ENCODE measurements around the gene GNG7. TPM values are rescaled to one million over a fixed set of nuclear protein-coding genes. Genes with fewer than 3 reads are reported as not detected.

GNG7 gene
- polyA plus RNA-seq, 3 donors, result 1.1 to 1.6 (median 1.3) TPM

DNA sequence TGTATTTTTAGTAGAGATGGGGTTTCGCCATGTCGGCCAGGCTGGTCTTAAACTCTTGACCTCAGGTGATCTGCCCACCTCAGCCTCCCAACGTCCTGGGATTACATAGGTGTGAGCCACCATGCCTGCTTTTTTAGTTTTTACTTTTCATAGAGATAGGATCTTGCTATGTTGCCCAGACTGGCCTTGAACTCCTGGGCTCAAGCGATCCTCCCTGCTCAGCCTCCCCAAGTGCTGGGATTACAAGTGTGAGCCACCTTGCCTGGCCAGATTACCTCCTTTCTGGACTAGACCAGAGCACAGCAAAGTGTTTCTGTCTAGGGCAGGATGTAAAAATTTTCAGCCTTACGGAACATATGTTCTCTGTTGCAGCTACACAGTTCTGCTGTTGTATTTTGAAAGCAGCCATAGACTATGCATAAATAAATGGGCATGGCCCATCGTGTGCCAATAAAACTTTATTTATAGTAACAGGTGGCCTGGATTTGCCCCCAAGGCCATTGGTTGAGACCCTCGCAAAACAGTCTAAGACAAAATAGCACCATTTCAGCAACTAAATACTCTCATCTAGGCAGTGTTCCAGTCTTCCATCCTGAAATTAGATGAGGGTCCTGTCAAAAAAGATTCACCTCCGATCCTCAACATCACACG is 36.0 kb downstream of the GNG7 start:
- H3K4me3 Mint-ChIP-seq, result no peak overlapping the region

DNA sequence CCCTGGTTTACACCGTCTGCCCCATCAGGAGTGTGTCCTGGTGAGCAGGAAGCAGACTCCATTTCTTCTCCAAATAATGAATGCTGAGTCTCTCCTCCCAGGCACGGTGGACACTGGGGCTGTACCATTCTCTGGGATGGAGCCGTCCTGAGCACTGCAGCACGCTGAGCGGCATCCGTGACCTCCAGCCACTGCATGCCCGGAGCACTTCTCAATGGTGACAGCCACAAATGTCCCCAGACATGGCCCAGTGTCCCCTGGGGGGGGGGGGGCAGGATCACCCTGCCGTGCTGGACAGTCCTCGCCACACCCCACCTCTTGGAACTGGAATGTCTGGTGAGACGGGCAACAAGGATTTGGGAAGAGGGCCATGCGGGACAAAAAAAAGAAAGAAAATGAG is 37.4 kb downstream of the GNG7 start:
- Histone ChIP-seq H3K4me1 (ENCODE audit: control insufficient read depth in 1 of 2, insufficient read depth in 2 of 2, low read length in 2 of 2) (no peaks in the 10 kb centered on the region), H3K36me3 (replicated peaks in 1 of 2; ENCODE audit: control insufficient read depth in 1 of 2, insufficient read depth in 2 of 2, low read length in 2 of 2) (no peaks in the 10 kb centered on the region), H3K27ac (ENCODE audit: low read depth in 1 of 2, low read length in 2 of 2) (no peak overlapping the region), H2AFZ (ENCODE audit: insufficient read depth, low read depth, low read length, poor library complexity, severe bottlenecking) (no peak overlapping the region), H3K4me3 (replicated peaks in 1 of 3; ENCODE audit: low read depth in 2 of 3, low read length in 3 of 3) (no peak overlapping the region), H3K9ac (ENCODE audit: insufficient read depth, low read length, poor library complexity, severe bottlenecking) (no peak overlapping the region), H4K20me1 (ENCODE audit: insufficient read depth, low read length) (no peaks in the 10 kb centered on the region), H3K4me2 (replicated peaks; ENCODE audit: extremely low read depth, low read length, poor library complexity, severe bottlenecking) (no peak overlapping the region), H3K9me3 (replicated peaks in 1 of 2; ENCODE audit: control insufficient read depth in 1 of 2, insufficient read depth in 1 of 2, low read length in 2 of 2) (peaks cover 0 to 22% of the 10 kb centered on the region in 2 donors), H3K79me2 (ENCODE audit: insufficient read depth, low read length) (no peaks in the 10 kb centered on the region), H3K27me3 (ENCODE audit: control insufficient read depth in 2 of 2, insufficient read depth in 2 of 2, low read length in 2 of 2) (no peaks in the 10 kb centered on the region)
- H3K9me3 Mint-ChIP-seq, result peaks cover 5 to 18% (median 13%) of the 10 kb centered on the region in 7 donors
- no peak overlapping the region for H3K27ac Mint-ChIP-seq
- no peak for DNase-seq
- intact Hi-C loops (cut with micrococcal nuclease), result no loop called here
- TF ChIP-seq, protein P1, sequence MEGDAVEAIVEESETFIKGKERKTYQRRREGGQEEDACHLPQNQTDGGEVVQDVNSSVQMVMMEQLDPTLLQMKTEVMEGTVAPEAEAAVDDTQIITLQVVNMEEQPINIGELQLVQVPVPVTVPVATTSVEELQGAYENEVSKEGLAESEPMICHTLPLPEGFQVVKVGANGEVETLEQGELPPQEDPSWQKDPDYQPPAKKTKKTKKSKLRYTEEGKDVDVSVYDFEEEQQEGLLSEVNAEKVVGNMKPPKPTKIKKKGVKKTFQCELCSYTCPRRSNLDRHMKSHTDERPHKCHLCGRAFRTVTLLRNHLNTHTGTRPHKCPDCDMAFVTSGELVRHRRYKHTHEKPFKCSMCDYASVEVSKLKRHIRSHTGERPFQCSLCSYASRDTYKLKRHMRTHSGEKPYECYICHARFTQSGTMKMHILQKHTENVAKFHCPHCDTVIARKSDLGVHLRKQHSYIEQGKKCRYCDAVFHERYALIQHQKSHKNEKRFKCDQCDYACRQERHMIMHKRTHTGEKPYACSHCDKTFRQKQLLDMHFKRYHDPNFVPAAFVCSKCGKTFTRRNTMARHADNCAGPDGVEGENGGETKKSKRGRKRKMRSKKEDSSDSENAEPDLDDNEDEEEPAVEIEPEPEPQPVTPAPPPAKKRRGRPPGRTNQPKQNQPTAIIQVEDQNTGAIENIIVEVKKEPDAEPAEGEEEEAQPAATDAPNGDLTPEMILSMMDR (IDR thresholded peaks at IDR 0.05), result no peak
- peaks cover 2 to 10% (median 4%) of the 10 kb centered on the region in 3 donors for H3K27me3 Mint-ChIP-seq (ENCODE audit: low read depth in 3 of 3)
- peaks cover 0 to 3% of the 10 kb centered on the region in 2 donors for H3K36me3 Mint-ChIP-seq
- H3K4me1 Mint-ChIP-seq, result no peaks in the 10 kb centered on the region
- 100% methylated on average over 4 of the region's 11 CpGs for WGBS (ENCODE audit: insufficient coverage)
- no peak overlapping the region for H3K4me3 Mint-ChIP-seq

More for the DNA sequence above, 36.0 kb downstream of the GNG7 start:
- H3K9ac ChIP-seq (ENCODE audit: insufficient read depth, low read length, poor library complexity, severe bottlenecking), result no peak overlapping the region
- no peak overlapping the region for H3K4me3 ChIP-seq (replicated peaks in 1 of 3; ENCODE audit: low read depth in 2 of 3, low read length in 3 of 3)
- no peak overlapping the region for H3K27ac ChIP-seq (ENCODE audit: low read depth in 1 of 2, low read length in 2 of 2)
- H2AFZ ChIP-seq (ENCODE audit: insufficient read depth, low read depth, low read length, poor library complexity, severe bottlenecking), result no peak overlapping the region
- no peak for DNase-seq
- Mint-ChIP-seq H3K27me3 (ENCODE audit: low read depth in 3 of 3) (peaks cover 2 to 7% (median 4%) of the 10 kb centered on the region in 3 donors), H3K9me3 (peaks cover 4 to 16% (median 12%) of the 10 kb centered on the region in 7 donors), H3K4me1 (no peaks in the 10 kb centered on the region), H3K27ac (no peak overlapping the region), H3K36me3 (peaks cover 0 to 3% of the 10 kb centered on the region in 2 donors)
- intact Hi-C loops (cut with micrococcal nuclease), result no loop called here
- no peaks in the 10 kb centered on the region for H3K4me1 ChIP-seq (ENCODE audit: control insufficient read depth in 1 of 2, insufficient read depth in 2 of 2, low read length in 2 of 2)
- no peaks in the 10 kb centered on the region for H3K79me2 ChIP-seq (ENCODE audit: insufficient read depth, low read length)
- 95% methylated on average over 4 of the region's 9 CpGs for WGBS (ENCODE audit: insufficient coverage)
- H4K20me1 ChIP-seq (ENCODE audit: insufficient read depth, low read length), result no peaks in the 10 kb centered on the region
- H3K4me2 ChIP-seq (replicated peaks; ENCODE audit: extremely low read depth, low read length, poor library complexity, severe bottlenecking), result no peak overlapping the region
- H3K36me3 ChIP-seq (replicated peaks in 1 of 2; ENCODE audit: control insufficient read depth in 1 of 2, insufficient read depth in 2 of 2, low read length in 2 of 2), result no peaks in the 10 kb centered on the region
- H3K9me3 ChIP-seq (replicated peaks in 1 of 2; ENCODE audit: control insufficient read depth in 1 of 2, insufficient read depth in 1 of 2, low read length in 2 of 2), result peaks cover 0 to 20% of the 10 kb centered on the region in 2 donors
- H3K27me3 ChIP-seq (ENCODE audit: control insufficient read depth in 2 of 2, insufficient read depth in 2 of 2, low read length in 2 of 2), result no peaks in the 10 kb centered on the region
- TF ChIP-seq, protein P1 (IDR thresholded peaks at IDR 0.05), result no peak
